ENCODE measurements around the gene KIF5A. TPM values are rescaled to one million over a fixed set of nuclear protein-coding genes. Genes with fewer than 3 reads are reported as not detected.

KIF5A gene
- total RNA-seq, 2 experiments from 2014 or later: 0.60 to 0.86 TPM

GRCh38 chr12:57571926-57572762, 22.3 kb downstream of the KIF5A start:
- H3K36me3 Mint-ChIP-seq (ENCODE audit: low read depth): no peaks in the 10 kb centered on the region
- no peak overlapping the region for H3K27ac Mint-ChIP-seq
- intact Hi-C loops (cut with micrococcal nuclease): no loop called here
- H3K27me3 Mint-ChIP-seq (ENCODE audit: low read depth): no peaks in the 10 kb centered on the region
- no peaks in the 10 kb centered on the region for H3K9me3 Mint-ChIP-seq
- no peak for DNase-seq
- CTCF ChIA-PET: interaction anchor here (2.0 to 3.4 kb wide), 2 partner anchors 10 to 49 kb away, joined by 6 to 24 read pairs; no protein-coding TSS in a partner anchor
- no peaks in the 10 kb centered on the region for H3K4me1 Mint-ChIP-seq (ENCODE audit: low read depth)
- no peak overlapping the region for H3K4me3 Mint-ChIP-seq

- Mint-ChIP-seq H3K27ac (no peak overlapping the region), H3K27me3 (ENCODE audit: low read depth) (no peaks in the 10 kb centered on the region), H3K9me3 (no peaks in the 10 kb centered on the region), H3K4me1 (ENCODE audit: low read depth) (no peaks in the 10 kb centered on the region), H3K36me3 (ENCODE audit: low read depth) (no peaks in the 10 kb centered on the region), H3K4me3 (no peak overlapping the region)
- intact Hi-C loops (cut with micrococcal nuclease): no loop called here
- no peak for DNase-seq
- CTCF ChIA-PET: interaction anchor here (0.6 to 2.5 kb wide), 4 partner anchors 9 to 118 kb away, joined by 3 to 18 read pairs (median 7); no protein-coding TSS in a partner anchor
These were observed 25.0 kb downstream of the KIF5A start for GRCh38 chr12:57574795-57575194.

GRCh38 chr12:57575771-57576612, 26.1 kb downstream of the KIF5A start:
- CTCF ChIA-PET: interaction anchor here (0.8 to 2.5 kb wide), 4 partner anchors 8 to 118 kb away, joined by 3 to 18 read pairs (median 5); no protein-coding TSS in a partner anchor
- no peak for DNase-seq
- intact Hi-C loops (cut with micrococcal nuclease): no loop called here
- no peaks in the 10 kb centered on the region for H3K4me1 Mint-ChIP-seq (ENCODE audit: low read depth)
- H3K4me3 Mint-ChIP-seq: no peak overlapping the region
- no peaks in the 10 kb centered on the region for H3K36me3 Mint-ChIP-seq (ENCODE audit: low read depth)
- H3K27me3 Mint-ChIP-seq (ENCODE audit: low read depth): no peaks in the 10 kb centered on the region
- H3K27ac Mint-ChIP-seq: no peak overlapping the region
- H3K9me3 Mint-ChIP-seq: no peaks in the 10 kb centered on the region

- DNase-seq: no peak
- CTCF ChIA-PET: interaction anchor here (2.5 kb wide), 1 partner anchor 8 kb away, joined by 18 read pairs; no protein-coding TSS in a partner anchor
- no peak overlapping the region for H3K4me3 Mint-ChIP-seq
- H3K27me3 Mint-ChIP-seq (ENCODE audit: low read depth): no peaks in the 10 kb centered on the region
- H3K27ac Mint-ChIP-seq: no peak overlapping the region
- intact Hi-C loops (cut with micrococcal nuclease): no loop called here
- no peaks in the 10 kb centered on the region for H3K9me3 Mint-ChIP-seq
- H3K4me1 Mint-ChIP-seq (ENCODE audit: low read depth): no peaks in the 10 kb centered on the region
- H3K36me3 Mint-ChIP-seq (ENCODE audit: low read depth): no peaks in the 10 kb centered on the region
These were observed 26.8 kb downstream of the KIF5A start for GRCh38 chr12:57576613-57577160.

GRCh38 chr12:57577981-57578758, 28.3 kb downstream of the KIF5A start:
- DNase-seq: no peak
- Mint-ChIP-seq H3K27me3 (ENCODE audit: low read depth) (peaks cover 2% of the 10 kb centered on the region), H3K9me3 (no peaks in the 10 kb centered on the region), H3K27ac (no peak overlapping the region), H3K4me1 (ENCODE audit: low read depth) (no peaks in the 10 kb centered on the region), H3K36me3 (ENCODE audit: low read depth) (no peaks in the 10 kb centered on the region), H3K4me3 (no peak overlapping the region)
- intact Hi-C loops (cut with micrococcal nuclease): no loop called here
- CTCF ChIA-PET: interaction anchor here (1.2 kb wide), 1 partner anchor 42 kb away, joined by 3 read pairs; no protein-coding TSS in a partner anchor

- no peak for DNase-seq
- intact Hi-C loops (cut with micrococcal nuclease): no loop called here
- H3K27ac Mint-ChIP-seq: no peak overlapping the region
- H3K4me3 Mint-ChIP-seq: no peak overlapping the region
- H3K36me3 Mint-ChIP-seq (ENCODE audit: low read depth): no peaks in the 10 kb centered on the region
- H3K4me1 Mint-ChIP-seq (ENCODE audit: low read depth): no peaks in the 10 kb centered on the region
- CTCF ChIA-PET: no interaction called here
- H3K9me3 Mint-ChIP-seq: no peaks in the 10 kb centered on the region
- peaks cover 3% of the 10 kb centered on the region for H3K27me3 Mint-ChIP-seq (ENCODE audit: low read depth)
These were observed 29.2 kb downstream of the KIF5A start for GRCh38 chr12:57579011-57579410.

- no peak for DNase-seq
- no peak overlapping the region for H3K4me3 Mint-ChIP-seq
- H3K27ac Mint-ChIP-seq: no peak overlapping the region
- intact Hi-C loops (cut with micrococcal nuclease): loop anchor here (5.0 kb wide), 1 partner anchor 202 kb away; the partner anchor contains the start of gene TSFM
- CTCF ChIA-PET: interaction anchor here (0.5 to 7.0 kb wide), 7 partner anchors 8 to 310 kb away, joined by 3 to 101 read pairs (median 24); partner anchors contain the start of genes ARHGEF25 and PIP4K2C
- peaks cover 3% of the 10 kb centered on the region for H3K27me3 Mint-ChIP-seq (ENCODE audit: low read depth)
- H3K4me1 Mint-ChIP-seq (ENCODE audit: low read depth): no peaks in the 10 kb centered on the region
- no peaks in the 10 kb centered on the region for H3K36me3 Mint-ChIP-seq (ENCODE audit: low read depth)
- no peaks in the 10 kb centered on the region for H3K9me3 Mint-ChIP-seq
These were observed 30.0 kb downstream of the KIF5A start for GRCh38 chr12:57579677-57580465.

GRCh38 chr12:57580466-57580795, 30.6 kb downstream of the KIF5A start:
- CTCF ChIA-PET: interaction anchor here (0.6 to 7.0 kb wide), 7 partner anchors 8 to 53 kb away, joined by 3 to 101 read pairs (median 37); partner anchors contain the start of genes ARHGEF25, B4GALNT1 and PIP4K2C
- no peak for DNase-seq
- Mint-ChIP-seq H3K27me3 (ENCODE audit: low read depth) (peaks cover 3% of the 10 kb centered on the region), H3K36me3 (ENCODE audit: low read depth) (no peaks in the 10 kb centered on the region), H3K27ac (no peak overlapping the region), H3K4me1 (ENCODE audit: low read depth) (no peaks in the 10 kb centered on the region), H3K9me3 (no peaks in the 10 kb centered on the region), H3K4me3 (no peak overlapping the region)
- intact Hi-C loops (cut with micrococcal nuclease): loop anchor here (5.0 kb wide), 1 partner anchor 202 kb away; the partner anchor contains the start of gene TSFM

GRCh38 chr12:57581802-57582201, 32.0 kb downstream of the KIF5A start:
- intact Hi-C loops (cut with micrococcal nuclease): loop anchor here (5.0 kb wide), 1 partner anchor 200 kb away; the partner anchor contains the start of gene TSFM
- DNase-seq: no peak
- H3K27ac Mint-ChIP-seq: no peak overlapping the region
- H3K36me3 Mint-ChIP-seq (ENCODE audit: low read depth): no peaks in the 10 kb centered on the region
- CTCF ChIA-PET: interaction anchor here (0.6 to 7.0 kb wide), 18 partner anchors 8 to 300 kb away, joined by 3 to 101 read pairs (median 6); partner anchors contain the start of genes ARHGEF25, B4GALNT1, OS9 and PIP4K2C
- H3K9me3 Mint-ChIP-seq: no peaks in the 10 kb centered on the region
- H3K4me1 Mint-ChIP-seq (ENCODE audit: low read depth): no peaks in the 10 kb centered on the region
- no peak overlapping the region for H3K4me3 Mint-ChIP-seq
- H3K27me3 Mint-ChIP-seq (ENCODE audit: low read depth): peaks cover 3% of the 10 kb centered on the region

GRCh38 chr12:57582440-57582839, 32.6 kb downstream of the KIF5A start:
- DNase-seq: no peak
- Mint-ChIP-seq H3K36me3 (ENCODE audit: low read depth) (no peaks in the 10 kb centered on the region), H3K4me1 (ENCODE audit: low read depth) (no peaks in the 10 kb centered on the region), H3K9me3 (no peaks in the 10 kb centered on the region), H3K4me3 (no peak overlapping the region), H3K27ac (no peak overlapping the region), H3K27me3 (ENCODE audit: low read depth) (peaks cover 3% of the 10 kb centered on the region)
- CTCF ChIA-PET: interaction anchor here (0.6 to 7.0 kb wide), 23 partner anchors 10 to 390 kb away, joined by 3 to 101 read pairs (median 6); partner anchors contain the start of genes B4GALNT1, OS9 and PIP4K2C
- intact Hi-C loops (cut with micrococcal nuclease): loop anchor here (5.0 kb wide), 1 partner anchor 200 kb away; the partner anchor contains the start of gene TSFM
